CD8-positive, alpha-beta memory T cell (primary cell): Measurements from ENCODE around the gene MYO5B. TPM values are rescaled to one million over a fixed set of nuclear protein-coding genes. Genes with fewer than 3 reads are reported as not detected.
A peak's percentile ranks its signal among the peaks of the same experiment; 100 is the strongest.

Experiments used
- CTCF ChIA-PET: fragments of 350-600 bp; sonication (Branson Sonifier 250); formaldehyde crosslinking; loops from one replicate; lab custom pipeline; 2021; ENCODE audit warnings: antibody characterized with exemption; lab: Charles Lee
- POLR2A ChIA-PET: fragments of 350-600 bp; sonication (Branson Sonifier 250); formaldehyde crosslinking; loops from one replicate; lab custom pipeline; 2021; ENCODE audit warnings: antibody characterized with exemption; lab: Charles Lee
- DNase-seq, 5 donors: peaks; one replicate each; pipeline versions ENCODE4 v3.0.0 to v3.0.0-alpha.2; 2020 to 2022; ENCODE audit warnings: mixed read lengths in 1 of 5
- H3K27ac ChIP-seq: one replicate; pipeline ENCODE4 v1.7.0; 2013; ENCODE audit warnings: low read depth, mild to moderate bottlenecking, low read length, moderate library complexity
- H3K27me3 ChIP-seq: 2 replicates; pipeline ENCODE4 v1.7.0; 2013; ENCODE audit warnings: low read length, mild to moderate bottlenecking; ENCODE audit not compliant: insufficient read depth, poor library complexity, severe bottlenecking
- H3K36me3 ChIP-seq: 2 replicates; pipeline ENCODE4 v1.7.0; 2013; ENCODE audit warnings: mild to moderate bottlenecking, low read length, moderate library complexity; ENCODE audit not compliant: insufficient read depth
- H3K4me1 ChIP-seq: 2 replicates; pipeline ENCODE4 v1.7.0; 2013; ENCODE audit warnings: mild to moderate bottlenecking, low read length, moderate library complexity; ENCODE audit not compliant: insufficient read depth
- H3K4me3 ChIP-seq: 2 replicates; pipeline ENCODE4 v1.7.0; 2013; ENCODE audit warnings: mild to moderate bottlenecking, low read length
- H3K9me3 ChIP-seq: 2 replicates; pipeline ENCODE4 v1.7.0; 2013; ENCODE audit warnings: mild to moderate bottlenecking, low read length
- H3K27ac Mint-ChIP-seq, 8 donors: one replicate each; pipeline ENCODE4 v1.8.0; 2020 to 2021; ENCODE audit warnings: mixed read lengths in 8 of 8, mild to moderate bottlenecking in 6 of 8, inconsistent platforms in 3 of 8, moderate library complexity in 3 of 8
- H3K27me3 Mint-ChIP-seq, 2 donors: one replicate each; pipeline ENCODE4 v1.8.0; 2020 to 2021; ENCODE audit warnings: mixed read lengths in 2 of 2, mild to moderate bottlenecking in 1 of 2, moderate library complexity in 1 of 2
- H3K36me3 Mint-ChIP-seq, 3 donors: one replicate each; pipeline ENCODE4 v1.8.0; 2020 to 2021; ENCODE audit warnings: mixed read lengths in 3 of 3, inconsistent platforms in 1 of 3, mild to moderate bottlenecking in 1 of 3
- H3K4me1 Mint-ChIP-seq, 3 donors: one replicate each; pipeline ENCODE4 v1.8.0; 2020 to 2021; ENCODE audit warnings: mixed read lengths in 3 of 3, inconsistent platforms in 1 of 3, mild to moderate bottlenecking in 1 of 3
- H3K4me3 Mint-ChIP-seq, 7 donors: one replicate each; pipeline ENCODE4 v1.8.0; 2020 to 2021; ENCODE audit warnings: mixed read lengths in 7 of 7, mild to moderate bottlenecking in 6 of 7, moderate library complexity in 4 of 7, inconsistent platforms in 2 of 7
- H3K9me3 Mint-ChIP-seq, 5 donors: one replicate each; pipeline ENCODE4 v1.8.0; 2020 to 2022; ENCODE audit warnings: mixed read lengths in 5 of 5, mild to moderate bottlenecking in 3 of 5, moderate library complexity in 2 of 5, inconsistent platforms in 1 of 5
- polyA plus RNA-seq: library from polyadenylated mRNA; unstranded; fragments of 300-500 nt; fragmentation: Illumina TruSeq; gene quantifications from one replicate; pipeline ENCODE4 v1.2.3, GENCODE V29; 2021
- total RNA-seq, 2 experiments: library from RNA; stranded (reverse); gene quantifications; one replicate each; pipeline ENCODE4 v1.2.3, GENCODE V29; 2021

The MYO5B gene
- total and polyA plus RNA-seq, 3 experiments from 2014 or later, result 0.07 to 0.11 TPM; not detected in 1

DNA sequence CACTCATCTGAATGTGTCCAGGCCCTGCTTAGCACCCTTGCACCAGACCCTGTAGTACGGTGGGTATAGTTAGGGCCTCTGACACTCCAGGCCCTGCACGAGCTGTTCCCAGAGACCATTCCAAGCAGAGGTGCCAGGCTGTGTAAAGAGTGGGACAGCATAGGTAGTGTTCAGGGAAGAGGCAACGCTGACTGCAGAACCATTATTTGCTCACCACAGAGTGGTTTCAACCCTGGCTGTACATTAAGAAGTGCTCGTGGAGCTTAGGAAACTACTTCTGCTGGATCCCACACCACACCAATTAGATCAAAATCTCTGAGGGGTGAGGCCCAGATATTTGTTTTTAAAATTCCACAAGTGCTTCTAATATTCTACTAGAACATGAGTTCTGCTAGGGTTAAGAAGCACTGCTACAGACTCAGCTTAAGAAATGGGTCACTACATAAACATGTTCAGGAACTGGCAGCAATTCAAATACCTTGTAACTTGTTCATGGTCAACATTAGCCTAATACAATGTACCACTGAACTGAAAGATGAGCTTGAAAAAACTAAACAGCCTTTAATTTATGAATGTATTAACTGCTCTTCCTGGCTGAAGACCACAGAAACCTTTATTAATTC, 183.0 kb downstream of the MYO5B start:
- CTCF ChIA-PET, result interaction anchor here (3.0 kb wide), 1 partner anchor 345 kb away, joined by 15 read pairs; no protein-coding TSS in a partner anchor
- no peak overlapping the region for H3K27ac Mint-ChIP-seq

DNA sequence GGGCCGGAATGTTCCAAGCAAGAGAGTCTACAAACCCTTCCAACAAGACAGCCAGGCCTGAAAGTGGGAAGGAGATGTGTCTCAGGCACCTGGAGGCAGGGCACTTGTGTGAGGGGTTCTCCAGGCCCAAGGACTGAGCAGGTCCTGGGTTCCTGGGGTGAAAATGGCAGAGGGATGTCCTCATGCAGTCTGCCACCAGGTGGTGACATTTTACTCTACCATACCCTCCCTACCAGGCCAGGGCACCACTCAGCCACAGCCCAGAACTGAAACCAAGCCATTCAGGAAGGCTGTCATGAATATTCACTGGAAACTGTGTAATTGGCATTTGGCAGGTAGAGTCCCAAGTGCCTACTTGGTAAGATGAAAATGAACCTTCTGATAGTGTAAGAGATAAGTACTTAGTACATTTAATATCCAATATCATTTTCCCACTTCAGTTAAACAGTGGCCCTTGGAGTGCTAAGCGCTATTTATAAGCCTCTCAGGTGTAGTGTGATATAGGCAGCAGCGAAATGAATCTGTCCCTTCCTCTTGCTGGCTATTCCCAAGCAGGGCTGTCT, 185.1 kb downstream of the MYO5B start:
- Histone ChIP-seq H3K4me3 (no peak overlapping the region), H3K27ac (no peak overlapping the region), H3K9me3 (no peaks in the 10 kb centered on the region), H3K27me3 (no peaks in the 10 kb centered on the region), H3K36me3 (no peaks in the 10 kb centered on the region), H3K4me1 (no peaks in the 10 kb centered on the region)
- POLR2A ChIA-PET, result no interaction called here
- Mint-ChIP-seq H3K27me3 (peaks cover 1 to 4% of the 10 kb centered on the region in 2 donors), H3K9me3 (no peaks in the 10 kb centered on the region), H3K4me3 (no peak overlapping the region), H3K4me1 (no peaks in the 10 kb centered on the region), H3K27ac (no peak overlapping the region), H3K36me3 (no peaks in the 10 kb centered on the region)
- CTCF ChIA-PET, result interaction anchor here (3.0 kb wide), 1 partner anchor 347 kb away, joined by 15 read pairs; no protein-coding TSS in a partner anchor
- DNase-seq, result peak; percentile 5 to 49 (median 6)

More for the DNA sequence above, 183.0 kb downstream of the MYO5B start:
- Histone ChIP-seq H3K4me1 (no peaks in the 10 kb centered on the region), H3K9me3 (no peaks in the 10 kb centered on the region), H3K4me3 (no peak overlapping the region), H3K27me3 (no peaks in the 10 kb centered on the region), H3K36me3 (no peaks in the 10 kb centered on the region), H3K27ac (no peak overlapping the region)
- no peak for DNase-seq
- H3K9me3 Mint-ChIP-seq, result no peaks in the 10 kb centered on the region
- H3K4me3 Mint-ChIP-seq, result no peak overlapping the region
- no peaks in the 10 kb centered on the region for H3K4me1 Mint-ChIP-seq
- POLR2A ChIA-PET, result no interaction called here
- no peaks in the 10 kb centered on the region for H3K36me3 Mint-ChIP-seq
- H3K27me3 Mint-ChIP-seq, result peaks cover 4 to 5% of the 10 kb centered on the region in 2 donors

GRCh38 chr18:50008306-50008705, 186.6 kb downstream of the MYO5B start:
- H3K27ac Mint-ChIP-seq, result no peak overlapping the region
- H3K27me3 ChIP-seq, result no peaks in the 10 kb centered on the region
- ChIA-PET POLR2A (no interaction called here), CTCF (no interaction called here)
- no peak overlapping the region for H3K4me3 Mint-ChIP-seq
- H3K4me1 ChIP-seq, result no peaks in the 10 kb centered on the region
- H3K9me3 Mint-ChIP-seq, result no peaks in the 10 kb centered on the region
- H3K4me3 ChIP-seq, result no peak overlapping the region
- no peak overlapping the region for H3K27ac ChIP-seq
- no peaks in the 10 kb centered on the region for H3K36me3 Mint-ChIP-seq
- H3K27me3 Mint-ChIP-seq, result peaks cover 4 to 12% of the 10 kb centered on the region in 2 donors
- no peaks in the 10 kb centered on the region for H3K9me3 ChIP-seq
- no peak for DNase-seq
- H3K36me3 ChIP-seq, result no peaks in the 10 kb centered on the region
- no peaks in the 10 kb centered on the region for H3K4me1 Mint-ChIP-seq

DNA sequence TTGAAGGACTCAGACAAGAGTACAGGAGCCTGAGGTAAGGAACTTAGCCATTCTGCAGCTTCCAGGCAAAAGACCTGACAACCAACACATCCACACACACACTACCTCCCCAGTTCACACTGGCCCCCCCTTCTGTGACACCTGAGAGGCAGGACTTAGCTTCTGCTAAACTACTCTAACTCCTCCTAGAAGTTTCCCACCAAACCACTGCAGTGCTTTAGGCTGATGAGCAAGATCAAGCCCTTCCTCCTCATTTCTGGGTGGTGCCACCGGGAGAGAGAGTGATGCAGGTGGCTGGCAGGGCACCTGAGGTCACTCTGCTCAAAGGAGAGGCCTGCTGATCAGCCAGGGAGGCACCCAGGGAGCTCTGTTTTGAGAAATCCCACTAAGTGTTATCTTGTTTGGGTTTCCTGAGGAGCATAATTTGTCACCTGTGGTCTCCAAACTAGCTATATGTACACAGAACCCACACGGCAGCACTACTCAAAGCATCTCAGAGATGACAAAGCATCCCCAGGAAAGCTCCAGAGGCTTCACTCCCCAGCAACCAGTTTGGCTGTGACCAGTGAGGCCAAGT, 188.4 kb downstream of the MYO5B start:
- no peak overlapping the region for H3K4me3 ChIP-seq
- no peak overlapping the region for H3K27ac ChIP-seq
- ChIA-PET POLR2A (no interaction called here), CTCF (interaction anchor here (0.7 kb wide), 1 partner anchor 9 kb away, joined by 4 read pairs; no protein-coding TSS in a partner anchor)
- Mint-ChIP-seq H3K9me3 (no peaks in the 10 kb centered on the region), H3K4me3 (no peak overlapping the region), H3K36me3 (no peaks in the 10 kb centered on the region), H3K4me1 (no peaks in the 10 kb centered on the region), H3K27ac (no peak overlapping the region), H3K27me3 (peaks cover 4 to 14% of the 10 kb centered on the region in 2 donors)
- H3K27me3 ChIP-seq, result no peaks in the 10 kb centered on the region
- H3K36me3 ChIP-seq, result no peaks in the 10 kb centered on the region
- no peaks in the 10 kb centered on the region for H3K4me1 ChIP-seq
- no peak for DNase-seq
- H3K9me3 ChIP-seq, result no peaks in the 10 kb centered on the region

DNA sequence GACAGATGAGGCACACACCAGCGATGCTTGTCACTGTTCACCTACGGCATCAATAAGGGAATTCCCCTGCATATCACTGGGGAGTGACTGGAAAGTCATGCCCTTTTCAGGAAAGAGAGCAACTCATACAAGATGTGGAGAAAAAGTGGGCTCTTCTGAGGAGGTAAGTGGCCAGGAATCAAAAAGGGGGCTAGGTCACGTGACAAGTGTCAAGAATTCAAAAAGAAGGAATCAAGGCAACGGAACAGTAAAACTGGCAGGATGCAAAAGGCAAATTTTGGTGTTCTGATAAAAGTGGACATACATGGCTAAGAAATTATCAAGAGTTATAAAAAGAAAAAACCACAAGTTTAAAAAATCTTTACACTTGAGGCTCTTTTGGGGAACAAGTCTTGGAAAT, 190.9 kb downstream of the MYO5B start:
- H3K27ac ChIP-seq, result no peak overlapping the region
- CTCF ChIA-PET, result no interaction called here
- H3K9me3 ChIP-seq, result no peaks in the 10 kb centered on the region
- no peak overlapping the region for H3K4me3 ChIP-seq
- H3K27me3 Mint-ChIP-seq, result peaks cover 11 to 23% of the 10 kb centered on the region in 2 donors
- H3K27me3 ChIP-seq, result no peaks in the 10 kb centered on the region
- H3K4me1 ChIP-seq, result no peaks in the 10 kb centered on the region
- H3K9me3 Mint-ChIP-seq, result no peaks in the 10 kb centered on the region
- POLR2A ChIA-PET, result no interaction called here
- no peaks in the 10 kb centered on the region for H3K36me3 Mint-ChIP-seq
- H3K4me1 Mint-ChIP-seq, result no peaks in the 10 kb centered on the region
- peak overlapping the region in 1 of 8 donors; percentile 36 for H3K27ac Mint-ChIP-seq
- no peak for DNase-seq
- H3K4me3 Mint-ChIP-seq, result no peak overlapping the region
- H3K36me3 ChIP-seq, result no peaks in the 10 kb centered on the region

DNA sequence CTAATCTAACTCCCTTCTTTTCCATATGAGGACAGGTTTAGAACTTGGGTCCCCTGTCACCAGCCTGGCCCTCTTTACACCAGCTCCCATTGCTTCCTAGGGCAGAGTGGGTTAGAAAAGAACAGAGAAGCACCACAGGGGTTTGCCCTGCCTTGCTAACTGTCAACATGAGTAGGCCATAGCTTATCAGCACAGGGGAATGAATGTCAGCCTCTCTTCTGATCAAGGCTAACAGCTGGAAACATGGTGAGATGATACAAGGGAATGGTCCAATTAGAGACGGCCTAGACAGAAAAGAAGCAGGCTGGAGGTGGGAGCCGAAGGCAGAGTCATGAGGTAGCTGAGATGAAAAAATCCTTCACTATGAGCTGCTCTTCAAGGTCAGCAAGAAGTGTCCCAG, 192.2 kb downstream of the MYO5B start:
- Mint-ChIP-seq H3K27ac (no peak overlapping the region), H3K27me3 (peaks cover 11 to 23% of the 10 kb centered on the region in 2 donors), H3K4me1 (no peaks in the 10 kb centered on the region), H3K4me3 (no peak overlapping the region), H3K36me3 (no peaks in the 10 kb centered on the region), H3K9me3 (no peaks in the 10 kb centered on the region)
- H3K27me3 ChIP-seq, result no peaks in the 10 kb centered on the region
- no peaks in the 10 kb centered on the region for H3K9me3 ChIP-seq
- ChIA-PET CTCF (no interaction called here), POLR2A (no interaction called here)
- H3K27ac ChIP-seq, result no peak overlapping the region
- no peak overlapping the region for H3K4me3 ChIP-seq
- H3K4me1 ChIP-seq, result no peaks in the 10 kb centered on the region
- no peaks in the 10 kb centered on the region for H3K36me3 ChIP-seq
- no peak for DNase-seq

DNA sequence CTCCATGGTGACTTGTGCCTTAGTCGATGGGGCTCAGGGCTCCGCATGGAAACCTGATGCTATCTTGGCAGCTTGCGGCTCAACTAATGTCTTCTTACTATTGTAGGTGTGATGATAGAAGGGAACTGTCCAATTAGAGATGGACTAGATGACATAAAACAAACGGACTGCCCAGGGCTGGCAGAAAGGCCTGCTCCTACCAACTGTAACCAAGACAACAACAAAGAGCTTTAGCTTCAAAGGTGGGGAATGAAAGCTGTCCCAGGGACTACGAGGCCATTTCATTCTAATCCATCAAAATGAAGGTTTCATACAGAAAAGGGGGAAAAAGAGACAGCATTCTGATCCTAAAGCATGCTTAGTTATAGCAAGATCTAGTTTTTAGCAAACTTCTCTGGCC, 194.7 kb downstream of the MYO5B start:
- Histone ChIP-seq H3K36me3 (no peaks in the 10 kb centered on the region), H3K27ac (no peak overlapping the region), H3K4me3 (no peak overlapping the region), H3K9me3 (no peaks in the 10 kb centered on the region), H3K4me1 (no peaks in the 10 kb centered on the region), H3K27me3 (no peaks in the 10 kb centered on the region)
- no peak overlapping the region for H3K4me3 Mint-ChIP-seq
- ChIA-PET CTCF (no interaction called here), POLR2A (no interaction called here)
- H3K27me3 Mint-ChIP-seq, result peaks cover 11 to 23% of the 10 kb centered on the region in 2 donors
- no peaks in the 10 kb centered on the region for H3K9me3 Mint-ChIP-seq
- no peaks in the 10 kb centered on the region for H3K36me3 Mint-ChIP-seq
- H3K27ac Mint-ChIP-seq, result no peak overlapping the region
- no peak for DNase-seq
- no peaks in the 10 kb centered on the region for H3K4me1 Mint-ChIP-seq

- H3K36me3 Mint-ChIP-seq, result no peaks in the 10 kb centered on the region
Measured at GRCh38 chr18:49999128-49999527, 195.8 kb downstream of the MYO5B start.

More at GRCh38 chr18:49999128-49999527, 195.8 kb downstream of the MYO5B start:
- Mint-ChIP-seq H3K27ac (no peak overlapping the region), H3K27me3 (peaks cover 9 to 23% of the 10 kb centered on the region in 2 donors), H3K4me1 (no peaks in the 10 kb centered on the region), H3K4me3 (no peak overlapping the region), H3K9me3 (no peaks in the 10 kb centered on the region)
- Histone ChIP-seq H3K4me1 (no peaks in the 10 kb centered on the region), H3K9me3 (no peaks in the 10 kb centered on the region), H3K36me3 (no peaks in the 10 kb centered on the region), H3K27ac (no peak overlapping the region), H3K4me3 (no peak overlapping the region), H3K27me3 (no peaks in the 10 kb centered on the region)
- POLR2A ChIA-PET, result no interaction called here
- CTCF ChIA-PET, result no interaction called here
- no peak for DNase-seq
